Cardiac muscle cell (in vitro differentiated cells and primary cell): Measurements from ENCODE around the gene TUBA1C. TPM values are rescaled to one million over a fixed set of nuclear protein-coding genes. Genes with fewer than 3 reads are reported as not detected.

Source experiments
- DNase-seq, 2 donors: peaks; one replicate each; pipeline versions ENCODE4 v3.0.0 to v3.0.0-alpha.2; 2010 to 2017; ENCODE audit warnings: low read depth in 1 of 2, low spot score in 1 of 2
- H3K27ac ChIP-seq: fragments of 200-600 bp; sonication (generic); 2 replicates; pipeline ENCODE4 v1.5.1; 2016
- H3K27me3 ChIP-seq: fragments of 200-600 bp; sonication (generic); 2 replicates; pipeline ENCODE4 v1.6.0; 2016; ENCODE audit warnings: control low read depth
- H3K36me3 ChIP-seq: fragments of 200-600 bp; sonication (generic); 2 replicates; pipeline ENCODE4 v1.5.1; 2016; ENCODE audit warnings: control low read depth
- H3K4me1 ChIP-seq: fragments of 200-600 bp; sonication (generic); 2 replicates; pipeline ENCODE4 v1.8.1; 2017; ENCODE audit warnings: low read depth, mild to moderate bottlenecking, mixed run types
- H3K4me3 ChIP-seq: fragments of 200-600 bp; sonication (generic); 2 replicates; pipeline ENCODE4 v1.5.1; 2016; ENCODE audit warnings: mild to moderate bottlenecking
- H3K9me3 ChIP-seq: fragments of 200-600 bp; sonication (generic); 2 replicates; pipeline ENCODE4 v1.5.1; 2017; ENCODE audit warnings: low read depth, mild to moderate bottlenecking, control low read depth
- polyA plus RNA-seq: library from polyadenylated mRNA; unstranded; fragments of >200 nt; fragmentation: Nextera tagmentation; extraction: Ambion mirVana; gene quantifications from 2 replicates; pipeline ENCODE4 v1.2.1, GENCODE V29; 2016
- total RNA-seq: library from RNA; depleted of rRNA; stranded (reverse); fragments of >200 nt; gene quantifications from 2 replicates; pipeline ENCODE4 v1.2.3, GENCODE V29; 2016
- TF ChIP-seq, protein P1 (sequence below): IDR thresholded peaks from 2 replicates; pipeline ENCODE4 v1.5.1; 2012; ENCODE audit warnings: low read depth, mild to moderate bottlenecking, low read length

Gene TUBA1C
- total and polyA plus RNA-seq, 2 experiments from 2014 or later = 49.1 to 151 TPM

- DNase-seq = peak in 1 of 2 donors; percentile 57
- no peak overlapping the region for H3K4me3 ChIP-seq
- H3K27ac ChIP-seq = no peak overlapping the region
- TF ChIP-seq, protein P1, sequence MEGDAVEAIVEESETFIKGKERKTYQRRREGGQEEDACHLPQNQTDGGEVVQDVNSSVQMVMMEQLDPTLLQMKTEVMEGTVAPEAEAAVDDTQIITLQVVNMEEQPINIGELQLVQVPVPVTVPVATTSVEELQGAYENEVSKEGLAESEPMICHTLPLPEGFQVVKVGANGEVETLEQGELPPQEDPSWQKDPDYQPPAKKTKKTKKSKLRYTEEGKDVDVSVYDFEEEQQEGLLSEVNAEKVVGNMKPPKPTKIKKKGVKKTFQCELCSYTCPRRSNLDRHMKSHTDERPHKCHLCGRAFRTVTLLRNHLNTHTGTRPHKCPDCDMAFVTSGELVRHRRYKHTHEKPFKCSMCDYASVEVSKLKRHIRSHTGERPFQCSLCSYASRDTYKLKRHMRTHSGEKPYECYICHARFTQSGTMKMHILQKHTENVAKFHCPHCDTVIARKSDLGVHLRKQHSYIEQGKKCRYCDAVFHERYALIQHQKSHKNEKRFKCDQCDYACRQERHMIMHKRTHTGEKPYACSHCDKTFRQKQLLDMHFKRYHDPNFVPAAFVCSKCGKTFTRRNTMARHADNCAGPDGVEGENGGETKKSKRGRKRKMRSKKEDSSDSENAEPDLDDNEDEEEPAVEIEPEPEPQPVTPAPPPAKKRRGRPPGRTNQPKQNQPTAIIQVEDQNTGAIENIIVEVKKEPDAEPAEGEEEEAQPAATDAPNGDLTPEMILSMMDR = peak; percentile 82
- H3K4me1 ChIP-seq = peaks cover 4% of the 10 kb centered on the region
- no peaks in the 10 kb centered on the region for H3K36me3 ChIP-seq
- H3K9me3 ChIP-seq = no peaks in the 10 kb centered on the region
- peaks cover 83% of the 10 kb centered on the region for H3K27me3 ChIP-seq
These were observed 31.4 kb downstream of the TUBA1C start for GRCh38 chr12:49296034-49296835.

DNA sequence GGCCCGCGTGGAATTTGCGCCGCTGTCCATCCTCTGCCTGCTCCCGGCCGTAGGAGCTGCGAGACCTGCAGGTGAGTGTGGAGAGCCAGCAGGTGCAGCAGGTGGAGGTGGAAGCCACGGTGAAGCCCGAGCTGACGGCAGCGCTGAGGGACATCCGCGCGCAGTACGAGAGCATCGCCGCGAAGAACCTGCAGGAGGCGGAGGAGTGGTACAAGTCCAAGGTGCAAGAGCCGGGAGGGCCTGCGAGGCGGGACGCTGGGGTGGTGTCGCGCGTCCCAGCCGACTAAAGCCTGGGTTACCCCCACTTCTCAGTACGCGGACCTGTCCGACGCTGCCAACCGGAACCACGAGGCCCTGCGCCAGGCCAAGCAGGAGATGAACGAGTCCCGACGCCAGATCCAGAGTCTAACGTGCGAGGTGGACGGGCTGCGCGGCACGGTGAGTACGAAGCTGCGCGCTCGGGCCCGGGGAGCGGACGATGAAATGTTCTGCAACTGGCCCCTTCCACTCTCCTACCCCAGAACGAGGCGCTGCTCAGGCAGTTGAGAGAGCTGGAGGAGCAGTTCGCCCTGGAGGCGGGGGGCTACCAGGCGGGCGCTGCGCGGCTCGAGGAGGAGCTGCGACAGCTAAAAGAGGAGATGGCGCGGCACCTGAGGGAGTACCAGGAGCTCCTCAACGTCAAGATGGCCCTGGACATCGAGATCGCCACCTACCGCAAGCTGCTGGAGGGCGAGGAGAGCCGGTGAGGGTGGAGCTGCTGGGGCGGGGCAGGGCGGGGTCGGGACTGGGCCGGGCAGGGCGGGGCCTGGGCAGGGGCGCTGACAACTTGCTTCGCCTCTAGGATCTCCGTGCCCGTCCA is 32.2 kb downstream of the TUBA1C start:
- Histone ChIP-seq H3K27me3 (peaks cover 75% of the 10 kb centered on the region), H3K9me3 (no peaks in the 10 kb centered on the region), H3K4me1 (peaks cover 4% of the 10 kb centered on the region), H3K27ac (no peak overlapping the region), H3K36me3 (no peaks in the 10 kb centered on the region), H3K4me3 (peak overlapping the region; percentile 10)
- no peak for DNase-seq
- TF ChIP-seq, protein P1 = no peak

GRCh38 chr12:49297695-49298060 is 32.8 kb downstream of the TUBA1C start:
- H3K36me3 ChIP-seq = no peaks in the 10 kb centered on the region
- TF ChIP-seq, protein P1 = no peak
- H3K27me3 ChIP-seq = peaks cover 70% of the 10 kb centered on the region
- peak overlapping the region; percentile 10 for H3K4me3 ChIP-seq
- no peaks in the 10 kb centered on the region for H3K9me3 ChIP-seq
- no peak for DNase-seq
- no peak overlapping the region for H3K27ac ChIP-seq
- H3K4me1 ChIP-seq = peaks cover 4% of the 10 kb centered on the region

- no peak overlapping the region for H3K4me3 ChIP-seq
- TF ChIP-seq, protein P1 = no peak
- H3K36me3 ChIP-seq = no peaks in the 10 kb centered on the region
- H3K27ac ChIP-seq = no peak overlapping the region
- no peaks in the 10 kb centered on the region for H3K9me3 ChIP-seq
- H3K4me1 ChIP-seq = peaks cover 4% of the 10 kb centered on the region
- no peak for DNase-seq
- peaks cover 65% of the 10 kb centered on the region for H3K27me3 ChIP-seq
These were observed 33.3 kb downstream of the TUBA1C start for GRCh38 chr12:49298160-49298559.

DNA sequence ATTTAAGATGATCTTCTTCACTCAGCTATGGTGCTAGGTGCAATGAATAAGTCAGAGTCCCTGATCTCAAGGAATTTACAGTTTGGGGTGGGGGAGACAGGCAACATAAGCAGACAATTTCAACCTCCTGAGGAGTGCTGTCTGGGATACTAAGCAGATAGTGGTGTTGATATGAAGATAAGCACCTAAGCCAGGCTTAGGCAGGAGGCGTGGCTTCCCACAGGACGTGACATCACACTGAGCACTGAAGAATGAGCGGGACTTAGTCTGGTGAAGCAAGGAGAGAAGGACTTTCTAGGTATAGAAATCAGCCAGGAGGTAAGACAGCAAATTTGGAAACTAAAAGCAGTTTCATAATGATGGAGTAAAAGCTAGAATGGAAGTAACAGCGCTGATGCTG is 36.9 kb downstream of the TUBA1C start:
- no peak overlapping the region for H3K27ac ChIP-seq
- TF ChIP-seq, protein P1 = no peak
- H3K36me3 ChIP-seq = no peaks in the 10 kb centered on the region
- H3K9me3 ChIP-seq = no peaks in the 10 kb centered on the region
- no peak overlapping the region for H3K4me3 ChIP-seq
- peaks cover 4% of the 10 kb centered on the region for H3K4me1 ChIP-seq
- H3K27me3 ChIP-seq = peaks cover 35% of the 10 kb centered on the region
- DNase-seq = no peak
